ENCODE measurements around the gene EEF1A2.

Gene EEF1A2

GRCh38 chr20:63507083-63507743 is 8.3 kb upstream of the EEF1A2 start:
- no peak for DNase-seq
- H3K4me3 ChIP-seq (ENCODE audit: insufficient read depth, low read depth, low read length, poor library complexity, severe bottlenecking): no peak overlapping the region
- no peaks in the 10 kb centered on the region for H3K9me3 ChIP-seq (ENCODE audit: control insufficient read depth, low read length)
- no peaks in the 10 kb centered on the region for H3K27me3 ChIP-seq (replicated peaks; ENCODE audit: control insufficient read depth, insufficient read depth, low read length, poor library complexity, severe bottlenecking)
- H3K4me1 ChIP-seq (ENCODE audit: control insufficient read depth, insufficient read depth, low read length, poor library complexity, severe bottlenecking): no peaks in the 10 kb centered on the region
- H3K27ac ChIP-seq (ENCODE audit: insufficient read depth, low read length, poor library complexity, severe bottlenecking): no peak overlapping the region
- H3K36me3 ChIP-seq (ENCODE audit: control insufficient read depth, insufficient read depth, low read length): no peaks in the 10 kb centered on the region

GRCh38 chr20:63505723-63506122 is 6.8 kb upstream of the EEF1A2 start:
- no peak overlapping the region for H3K27ac ChIP-seq (ENCODE audit: insufficient read depth, low read length, poor library complexity, severe bottlenecking)
- no peaks in the 10 kb centered on the region for H3K4me1 ChIP-seq (ENCODE audit: control insufficient read depth, insufficient read depth, low read length, poor library complexity, severe bottlenecking)

GRCh38 chr20:63505281-63505680 is 6.4 kb upstream of the EEF1A2 start:
- no peak for DNase-seq
- Histone ChIP-seq H3K4me1 (ENCODE audit: control insufficient read depth, insufficient read depth, low read length, poor library complexity, severe bottlenecking) (no peaks in the 10 kb centered on the region), H3K27me3 (replicated peaks; ENCODE audit: control insufficient read depth, insufficient read depth, low read length, poor library complexity, severe bottlenecking) (peaks cover under 1% of the 10 kb centered on the region), H3K9me3 (ENCODE audit: control insufficient read depth, low read length) (no peaks in the 10 kb centered on the region), H3K36me3 (ENCODE audit: control insufficient read depth, insufficient read depth, low read length) (no peaks in the 10 kb centered on the region), H3K27ac (ENCODE audit: insufficient read depth, low read length, poor library complexity, severe bottlenecking) (no peak overlapping the region), H3K4me3 (ENCODE audit: insufficient read depth, low read depth, low read length, poor library complexity, severe bottlenecking) (no peak overlapping the region)

More at GRCh38 chr20:63505723-63506122, 6.8 kb upstream of the EEF1A2 start:
- Histone ChIP-seq H3K36me3 (ENCODE audit: control insufficient read depth, insufficient read depth, low read length) (no peaks in the 10 kb centered on the region), H3K9me3 (ENCODE audit: control insufficient read depth, low read length) (no peaks in the 10 kb centered on the region), H3K4me3 (ENCODE audit: insufficient read depth, low read depth, low read length, poor library complexity, severe bottlenecking) (no peak overlapping the region), H3K27me3 (replicated peaks; ENCODE audit: control insufficient read depth, insufficient read depth, low read length, poor library complexity, severe bottlenecking) (no peaks in the 10 kb centered on the region)
- no peak for DNase-seq

GRCh38 chr20:63504642-63505041 is 5.8 kb upstream of the EEF1A2 start:
- DNase-seq: no peak
- Histone ChIP-seq H3K27ac (ENCODE audit: insufficient read depth, low read length, poor library complexity, severe bottlenecking) (no peak overlapping the region), H3K27me3 (replicated peaks; ENCODE audit: control insufficient read depth, insufficient read depth, low read length, poor library complexity, severe bottlenecking) (peaks cover 7% of the 10 kb centered on the region), H3K36me3 (ENCODE audit: control insufficient read depth, insufficient read depth, low read length) (no peaks in the 10 kb centered on the region), H3K4me1 (ENCODE audit: control insufficient read depth, insufficient read depth, low read length, poor library complexity, severe bottlenecking) (peaks cover 1% of the 10 kb centered on the region), H3K9me3 (ENCODE audit: control insufficient read depth, low read length) (no peaks in the 10 kb centered on the region), H3K4me3 (ENCODE audit: insufficient read depth, low read depth, low read length, poor library complexity, severe bottlenecking) (no peak overlapping the region)

- H3K4me3 ChIP-seq (ENCODE audit: insufficient read depth, low read depth, low read length, poor library complexity, severe bottlenecking): no peak overlapping the region
- no peaks in the 10 kb centered on the region for H3K9me3 ChIP-seq (ENCODE audit: control insufficient read depth, low read length)
- no peaks in the 10 kb centered on the region for H3K36me3 ChIP-seq (ENCODE audit: control insufficient read depth, insufficient read depth, low read length)
- DNase-seq: no peak
- H3K27ac ChIP-seq (ENCODE audit: insufficient read depth, low read length, poor library complexity, severe bottlenecking): no peak overlapping the region
- H3K27me3 ChIP-seq (replicated peaks; ENCODE audit: control insufficient read depth, insufficient read depth, low read length, poor library complexity, severe bottlenecking): peaks cover 12% of the 10 kb centered on the region
- H3K4me1 ChIP-seq (ENCODE audit: control insufficient read depth, insufficient read depth, low read length, poor library complexity, severe bottlenecking): peaks cover 6% of the 10 kb centered on the region
Measured at GRCh38 chr20:63503524-63503923, 4.6 kb upstream of the EEF1A2 start.

- H3K4me3 ChIP-seq (ENCODE audit: insufficient read depth, low read depth, low read length, poor library complexity, severe bottlenecking): no peak overlapping the region
- H3K27ac ChIP-seq (ENCODE audit: insufficient read depth, low read length, poor library complexity, severe bottlenecking): no peak overlapping the region
- peaks cover 20% of the 10 kb centered on the region for H3K27me3 ChIP-seq (replicated peaks; ENCODE audit: control insufficient read depth, insufficient read depth, low read length, poor library complexity, severe bottlenecking)
- H3K9me3 ChIP-seq (ENCODE audit: control insufficient read depth, low read length): no peaks in the 10 kb centered on the region
- no peaks in the 10 kb centered on the region for H3K36me3 ChIP-seq (ENCODE audit: control insufficient read depth, insufficient read depth, low read length)
- H3K4me1 ChIP-seq (ENCODE audit: control insufficient read depth, insufficient read depth, low read length, poor library complexity, severe bottlenecking): peaks cover 14% of the 10 kb centered on the region
- no peak for DNase-seq
Measured at GRCh38 chr20:63502671-63503172, 3.8 kb upstream of the EEF1A2 start.

GRCh38 chr20:63501818-63502670 is 3.2 kb upstream of the EEF1A2 start:
- no peak overlapping the region for H3K27ac ChIP-seq (ENCODE audit: insufficient read depth, low read length, poor library complexity, severe bottlenecking)
- H3K4me1 ChIP-seq (ENCODE audit: control insufficient read depth, insufficient read depth, low read length, poor library complexity, severe bottlenecking): peaks cover 14% of the 10 kb centered on the region
- DNase-seq: no peak
- H3K27me3 ChIP-seq (replicated peaks; ENCODE audit: control insufficient read depth, insufficient read depth, low read length, poor library complexity, severe bottlenecking): peaks cover 24% of the 10 kb centered on the region
- no peaks in the 10 kb centered on the region for H3K9me3 ChIP-seq (ENCODE audit: control insufficient read depth, low read length)
- no peaks in the 10 kb centered on the region for H3K36me3 ChIP-seq (ENCODE audit: control insufficient read depth, insufficient read depth, low read length)
- no peak overlapping the region for H3K4me3 ChIP-seq (ENCODE audit: insufficient read depth, low read depth, low read length, poor library complexity, severe bottlenecking)

GRCh38 chr20:63500902-63501817 is 2.3 kb upstream of the EEF1A2 start:
- DNase-seq: no peak
- H3K9me3 ChIP-seq (ENCODE audit: control insufficient read depth, low read length): no peaks in the 10 kb centered on the region
- H3K36me3 ChIP-seq (ENCODE audit: control insufficient read depth, insufficient read depth, low read length): no peaks in the 10 kb centered on the region
- H3K27ac ChIP-seq (ENCODE audit: insufficient read depth, low read length, poor library complexity, severe bottlenecking): no peak overlapping the region
- peaks cover 24% of the 10 kb centered on the region for H3K27me3 ChIP-seq (replicated peaks; ENCODE audit: control insufficient read depth, insufficient read depth, low read length, poor library complexity, severe bottlenecking)
- H3K4me3 ChIP-seq (ENCODE audit: insufficient read depth, low read depth, low read length, poor library complexity, severe bottlenecking): no peak overlapping the region
- H3K4me1 ChIP-seq (ENCODE audit: control insufficient read depth, insufficient read depth, low read length, poor library complexity, severe bottlenecking): peaks cover 19% of the 10 kb centered on the region

- H3K36me3 ChIP-seq (ENCODE audit: control insufficient read depth, insufficient read depth, low read length): no peaks in the 10 kb centered on the region
- no peak overlapping the region for H3K4me3 ChIP-seq (ENCODE audit: insufficient read depth, low read depth, low read length, poor library complexity, severe bottlenecking)
- H3K4me1 ChIP-seq (ENCODE audit: control insufficient read depth, insufficient read depth, low read length, poor library complexity, severe bottlenecking): peaks cover 21% of the 10 kb centered on the region
- no peak for DNase-seq
- no peak overlapping the region for H3K27ac ChIP-seq (ENCODE audit: insufficient read depth, low read length, poor library complexity, severe bottlenecking)
- H3K27me3 ChIP-seq (replicated peaks; ENCODE audit: control insufficient read depth, insufficient read depth, low read length, poor library complexity, severe bottlenecking): peaks cover 24% of the 10 kb centered on the region
- no peaks in the 10 kb centered on the region for H3K9me3 ChIP-seq (ENCODE audit: control insufficient read depth, low read length)
Measured at GRCh38 chr20:63500151-63500901, 1.4 kb upstream of the EEF1A2 start.

All from effector memory CD4-positive, alpha-beta T cell (primary cell).